Measurements from ENCODE around the gene DIAPH3.

DNA sequence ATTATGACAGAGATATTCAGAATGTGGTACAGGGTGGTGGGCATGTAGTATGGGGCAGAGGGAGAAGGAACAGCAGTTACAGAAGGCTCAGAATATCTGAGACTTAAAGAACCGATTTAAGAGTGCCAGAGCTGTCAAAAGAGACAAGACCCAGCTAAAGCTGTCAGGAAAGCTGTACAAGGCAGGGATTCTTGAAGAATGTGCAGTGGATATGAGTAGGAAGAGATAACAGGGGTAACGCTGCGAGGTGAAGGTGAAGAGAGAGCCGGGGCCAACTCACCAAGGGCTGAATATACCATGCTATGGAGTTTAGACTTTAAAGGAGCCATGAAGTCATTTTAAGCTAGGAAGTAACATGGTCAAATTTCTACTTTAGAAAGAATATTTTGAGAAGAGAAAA, 381.0 kb downstream of the DIAPH3 start:
- TF ChIP-seq, protein P1, sequence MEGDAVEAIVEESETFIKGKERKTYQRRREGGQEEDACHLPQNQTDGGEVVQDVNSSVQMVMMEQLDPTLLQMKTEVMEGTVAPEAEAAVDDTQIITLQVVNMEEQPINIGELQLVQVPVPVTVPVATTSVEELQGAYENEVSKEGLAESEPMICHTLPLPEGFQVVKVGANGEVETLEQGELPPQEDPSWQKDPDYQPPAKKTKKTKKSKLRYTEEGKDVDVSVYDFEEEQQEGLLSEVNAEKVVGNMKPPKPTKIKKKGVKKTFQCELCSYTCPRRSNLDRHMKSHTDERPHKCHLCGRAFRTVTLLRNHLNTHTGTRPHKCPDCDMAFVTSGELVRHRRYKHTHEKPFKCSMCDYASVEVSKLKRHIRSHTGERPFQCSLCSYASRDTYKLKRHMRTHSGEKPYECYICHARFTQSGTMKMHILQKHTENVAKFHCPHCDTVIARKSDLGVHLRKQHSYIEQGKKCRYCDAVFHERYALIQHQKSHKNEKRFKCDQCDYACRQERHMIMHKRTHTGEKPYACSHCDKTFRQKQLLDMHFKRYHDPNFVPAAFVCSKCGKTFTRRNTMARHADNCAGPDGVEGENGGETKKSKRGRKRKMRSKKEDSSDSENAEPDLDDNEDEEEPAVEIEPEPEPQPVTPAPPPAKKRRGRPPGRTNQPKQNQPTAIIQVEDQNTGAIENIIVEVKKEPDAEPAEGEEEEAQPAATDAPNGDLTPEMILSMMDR (IDR thresholded peaks at IDR 0.05; ENCODE audit: low read depth, low read length, poor library complexity, severe bottlenecking), result no peak
- no peak for TF ChIP-seq EZH2phosphoT487 (IDR thresholded peaks at IDR 0.05; ENCODE audit: borderline replicate concordance, low read length)

Data from DOHH2 (cell line).